NCI-H1048 (cell line): Measurements from ENCODE around the gene TRIM40.
"Not testable (repeated sequence)": the region's sequence is repeated elsewhere in the genome, so short reads cannot be mapped to it uniquely, and the experiment has no call there.

Experiments used
- DNase-seq: peaks from one replicate; lab custom pipeline; 2025; lab: John Stamatoyannopoulos, UW

The TRIM40 gene

DNA sequence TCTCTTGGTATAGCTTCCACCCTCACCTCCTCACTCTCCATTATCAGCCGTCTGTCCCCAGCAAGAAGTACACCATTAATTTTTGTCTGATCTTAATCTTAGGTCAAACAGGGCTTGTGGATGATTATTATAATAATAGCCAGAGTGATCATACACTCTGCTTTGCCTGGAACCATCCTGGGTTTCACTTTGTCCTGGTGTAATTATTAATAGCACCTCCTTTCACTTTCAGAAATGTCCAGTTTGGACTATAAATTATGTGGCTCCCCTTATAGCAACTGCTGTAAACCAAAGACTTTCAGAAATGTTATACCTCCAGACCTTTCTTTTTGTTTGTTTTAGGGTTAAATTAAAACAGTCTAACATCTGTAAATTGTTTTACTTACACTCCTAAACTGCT, 22.1 kb upstream of the TRIM40 start:
- no peak for DNase-seq

DNA sequence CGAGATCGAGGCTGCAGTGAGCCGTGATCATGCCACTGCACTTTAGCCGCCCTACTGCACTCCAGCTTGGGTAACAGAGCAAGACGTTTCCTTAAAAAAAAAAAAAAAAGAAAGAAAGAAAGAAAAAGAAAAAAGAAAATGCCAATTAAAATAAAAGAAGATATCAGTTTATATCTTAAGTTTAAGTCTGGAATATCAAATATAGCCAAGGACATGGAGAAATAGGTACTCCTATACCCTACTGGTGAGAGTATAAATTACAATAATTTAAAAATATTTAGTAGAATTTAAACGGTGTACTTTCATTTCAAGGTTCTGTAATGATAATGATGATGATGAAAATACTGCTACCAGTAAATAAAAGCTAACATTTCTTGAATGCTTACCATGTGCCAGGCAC, 19.2 kb upstream of the TRIM40 start:
- no peak for DNase-seq

DNA sequence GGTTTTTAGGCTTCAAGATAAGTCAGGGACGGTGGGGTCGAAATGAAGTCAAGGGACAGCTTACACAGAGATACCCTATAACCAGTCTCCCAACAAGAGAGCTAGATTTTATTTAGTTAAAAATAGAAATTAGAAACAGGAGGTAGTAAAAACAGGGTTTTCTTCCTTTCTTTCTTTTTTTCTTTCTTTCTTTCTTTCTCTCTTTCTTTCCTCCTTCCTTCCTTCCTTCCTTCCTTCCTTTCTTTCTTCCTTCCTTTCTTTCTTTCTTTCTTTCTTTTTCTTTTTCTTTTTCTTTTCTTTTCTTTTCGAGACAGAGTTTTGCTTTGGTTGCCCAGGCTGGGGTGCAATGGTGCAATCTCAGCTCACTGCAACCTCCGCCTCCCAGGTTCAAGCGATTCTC, 17.2 kb upstream of the TRIM40 start:
- not testable (repeated sequence) for DNase-seq

- no peak for DNase-seq
These were observed 14.2 kb upstream of the TRIM40 start for GRCh38 chr6:30121446-30122366.

- DNase-seq: no peak
These were observed 13.4 kb upstream of the TRIM40 start for GRCh38 chr6:30122515-30122914.

- DNase-seq: no peak
These were observed 8.5 kb upstream of the TRIM40 start for GRCh38 chr6:30127238-30128093.

- DNase-seq: no peak
These were observed 6.4 kb upstream of the TRIM40 start for GRCh38 chr6:30129265-30130178.

- no peak for DNase-seq
These were observed 5.7 kb upstream of the TRIM40 start for GRCh38 chr6:30130179-30130679.

GRCh38 chr6:30130887-30131862, 4.8 kb upstream of the TRIM40 start:
- peak; percentile 33 for DNase-seq

GRCh38 chr6:30131947-30132497, 3.9 kb upstream of the TRIM40 start:
- DNase-seq: no peak

- DNase-seq: no peak
These were observed 793 bp upstream of the TRIM40 start for GRCh38 chr6:30135147-30135546.

GRCh38 chr6:30136570-30137286, 788 bp downstream of the TRIM40 start:
- no peak for DNase-seq

DNA sequence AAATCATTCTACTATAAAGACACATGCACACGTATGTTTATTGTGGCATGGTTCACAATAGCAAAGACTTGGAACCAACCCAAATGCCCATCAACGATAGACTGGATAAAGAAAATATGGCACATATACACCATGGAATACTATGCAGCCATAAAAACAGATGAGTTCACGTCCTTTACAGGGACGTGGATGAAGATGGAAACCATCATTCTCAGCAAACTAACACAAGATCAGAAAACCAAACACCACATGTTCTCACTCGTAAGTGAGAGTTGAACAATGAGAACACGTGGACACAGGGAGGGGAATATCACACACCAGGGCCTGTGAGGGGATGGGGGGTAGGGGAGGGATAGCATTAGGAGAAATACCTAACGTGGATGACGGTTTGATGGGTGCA, 4.3 kb downstream of the TRIM40 start:
- DNase-seq: not testable (repeated sequence)

DNA sequence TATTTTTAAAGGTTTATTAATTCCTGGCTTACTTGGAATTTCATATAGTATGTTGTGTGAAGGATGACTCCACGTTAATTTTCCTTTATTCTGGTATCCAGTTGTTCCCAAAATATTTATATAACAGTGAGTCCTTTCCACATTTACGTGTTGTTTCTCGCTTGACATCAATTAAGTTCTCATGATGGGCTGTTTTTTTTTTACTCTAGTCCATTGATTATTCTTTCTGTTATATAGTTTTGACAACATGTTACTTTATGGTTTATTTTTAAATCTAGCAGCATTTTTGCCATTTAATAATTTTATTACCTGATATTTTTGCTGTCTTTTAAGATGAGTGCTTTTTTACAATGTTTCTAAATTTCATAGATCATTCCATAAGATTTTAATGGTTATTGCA, 6.7 kb downstream of the TRIM40 start:
- DNase-seq: no peak

- DNase-seq: no peak
These were observed 7.8 kb downstream of the TRIM40 start for GRCh38 chr6:30143780-30144179.

DNA sequence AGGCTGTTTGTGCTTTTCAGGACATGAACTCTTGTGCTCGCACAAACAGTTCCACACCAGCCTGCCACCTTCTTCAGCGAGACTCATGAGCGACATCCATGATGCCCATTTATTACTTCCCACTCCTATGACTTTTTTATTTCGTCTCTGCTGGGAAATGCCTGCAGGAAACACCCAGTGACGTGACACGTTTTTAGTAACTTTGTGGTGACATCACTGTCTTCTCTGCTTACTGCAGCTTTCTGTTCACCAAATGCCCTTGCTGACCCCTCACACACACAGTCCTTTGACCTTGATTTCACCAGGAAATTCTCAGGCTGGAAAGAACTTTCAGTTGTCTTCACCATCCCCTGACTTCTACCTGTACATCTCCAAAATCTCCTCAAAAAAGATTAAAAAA, 8.9 kb downstream of the TRIM40 start:
- no peak for DNase-seq

GRCh38 chr6:30145818-30146217, 9.9 kb downstream of the TRIM40 start:
- no peak for DNase-seq

DNA sequence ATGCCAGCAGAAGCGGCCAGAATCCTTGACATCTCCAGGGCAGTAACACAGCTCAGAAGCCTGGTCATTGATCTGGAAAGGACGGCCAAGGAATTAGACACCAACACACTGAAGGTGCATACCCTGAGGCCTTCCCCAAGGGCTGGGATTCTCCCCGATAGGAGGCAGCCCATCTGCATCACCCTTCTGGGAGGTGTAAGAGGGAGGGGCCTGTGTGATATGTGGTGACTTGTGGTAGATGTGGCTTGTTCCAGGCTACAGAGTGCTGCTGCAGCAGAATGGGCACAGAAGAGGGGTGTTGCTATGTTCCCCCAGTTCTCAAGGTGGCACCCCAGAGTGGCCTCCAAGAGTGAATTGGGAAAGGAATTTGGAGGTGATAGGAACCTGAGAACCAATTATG, 11.2 kb downstream of the TRIM40 start:
- no peak for DNase-seq

GRCh38 chr6:30149234-30149633, 13.3 kb downstream of the TRIM40 start:
- DNase-seq: no peak
